Measurements from ENCODE around the gene ETFBKMT. TPM values are rescaled to one million over a fixed set of nuclear protein-coding genes. Genes with fewer than 3 reads are reported as not detected.

ETFBKMT gene
- total and polyA plus RNA-seq, 2 of the 13 experiments (the other 11 are each of a cell fraction or from before 2014, with no cell fraction given) = 0.62 to 0.93 TPM

- TF ChIP-seq ZBTB46 (CRISPR knock-in tag; IDR thresholded peaks at IDR 0.05; ENCODE audit: borderline replicate concordance) (no peak), ZFP91 (CRISPR knock-in tag; IDR thresholded peaks at IDR 0.05; ENCODE audit: borderline replicate concordance) (peak; percentile 100), FOXC1 (CRISPR knock-in tag; IDR thresholded peaks at IDR 0.05; ENCODE audit: borderline replicate concordance) (no peak; the same call in 1 of the 2 replicates), RNF2 (conservative IDR thresholded peaks at IDR 0.05; ENCODE audit: low read depth) (no peak), ZBTB37 (CRISPR knock-in tag; IDR thresholded peaks at IDR 0.05) (peak; percentile 79), KLF13 (CRISPR knock-in tag; IDR thresholded peaks at IDR 0.05) (no peak), ZFAT (CRISPR knock-in tag; conservative IDR thresholded peaks at IDR 0.05) (no peak), ZFP36L1 (CRISPR knock-in tag; IDR thresholded peaks at IDR 0.05) (0 out of 2 replicates have a peak, but pooled peaks have one; percentile 62), ARHGAP35 (CRISPR knock-in tag; IDR thresholded peaks at IDR 0.05; ENCODE audit: borderline replicate concordance) (no peak), SRY (CRISPR knock-in tag; IDR thresholded peaks at IDR 0.05) (0 out of 2 replicates have a peak, but pooled peaks have one; percentile 37), TBL1XR1 (IDR thresholded peaks at IDR 0.05; ENCODE audit: borderline replicate concordance, low read length, partially characterized antibody) (no peak), TBX3 (IDR thresholded peaks at IDR 0.05; ENCODE audit: borderline replicate concordance) (no peak), TOPORS (CRISPR knock-in tag; IDR thresholded peaks at IDR 0.05) (no peak), ZNF367 (CRISPR knock-in tag; IDR thresholded peaks at IDR 0.05; ENCODE audit: borderline replicate concordance) (no peak), EZH2 (conservative IDR thresholded peaks at IDR 0.05; ENCODE audit: low read depth, low read length) (no peak), ZSCAN22 (CRISPR knock-in tag; IDR thresholded peaks at IDR 0.05) (no peak), MXD4 (CRISPR knock-in tag; IDR thresholded peaks at IDR 0.05) (peak; percentile 62; the same call in 1 of the 2 replicates), HINFP (CRISPR knock-in tag; IDR thresholded peaks at IDR 0.05; ENCODE audit: low read depth) (no peak)
- TF ChIP-seq, protein P1, sequence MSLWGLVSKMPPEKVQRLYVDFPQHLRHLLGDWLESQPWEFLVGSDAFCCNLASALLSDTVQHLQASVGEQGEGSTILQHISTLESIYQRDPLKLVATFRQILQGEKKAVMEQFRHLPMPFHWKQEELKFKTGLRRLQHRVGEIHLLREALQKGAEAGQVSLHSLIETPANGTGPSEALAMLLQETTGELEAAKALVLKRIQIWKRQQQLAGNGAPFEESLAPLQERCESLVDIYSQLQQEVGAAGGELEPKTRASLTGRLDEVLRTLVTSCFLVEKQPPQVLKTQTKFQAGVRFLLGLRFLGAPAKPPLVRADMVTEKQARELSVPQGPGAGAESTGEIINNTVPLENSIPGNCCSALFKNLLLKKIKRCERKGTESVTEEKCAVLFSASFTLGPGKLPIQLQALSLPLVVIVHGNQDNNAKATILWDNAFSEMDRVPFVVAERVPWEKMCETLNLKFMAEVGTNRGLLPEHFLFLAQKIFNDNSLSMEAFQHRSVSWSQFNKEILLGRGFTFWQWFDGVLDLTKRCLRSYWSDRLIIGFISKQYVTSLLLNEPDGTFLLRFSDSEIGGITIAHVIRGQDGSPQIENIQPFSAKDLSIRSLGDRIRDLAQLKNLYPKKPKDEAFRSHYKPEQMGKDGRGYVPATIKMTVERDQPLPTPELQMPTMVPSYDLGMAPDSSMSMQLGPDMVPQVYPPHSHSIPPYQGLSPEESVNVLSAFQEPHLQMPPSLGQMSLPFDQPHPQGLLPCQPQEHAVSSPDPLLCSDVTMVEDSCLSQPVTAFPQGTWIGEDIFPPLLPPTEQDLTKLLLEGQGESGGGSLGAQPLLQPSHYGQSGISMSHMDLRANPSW (CRISPR knock-in tag; IDR thresholded peaks at IDR 0.05; ENCODE audit: borderline replicate concordance) = no peak
These were observed at the start of gene ETFBKMT (continued) for GRCh38 chr12:31659087-31659942.
